Body of pancreas (tissue), 4 donors: ENCODE results near the gene PPAT. TPM values are rescaled to one million over a fixed set of nuclear protein-coding genes. Genes with fewer than 3 reads are reported as not detected.

Experiments
- ATAC-seq: fragments of 150-250 bp; one replicate; pipeline ENCODE4 v1.9.1; 2016
- DNase-seq, 4 donors: peaks; one replicate each; pipeline ENCODE4 v3.0.0-alpha.2; 2019
- H3K27ac ChIP-seq, 4 donors: fragments of 200-600 bp; sonication (generic); 1 replicate in 3 of 4; 2 replicates in 1 of 4; pipeline versions ENCODE4 v1.5.1 to v1.6.1; 2016 to 2019; ENCODE audit warnings: mild to moderate bottlenecking in 1 of 4, mixed read lengths in 1 of 4, moderate library complexity in 1 of 4
- H3K27me3 ChIP-seq, 2 donors: fragments of 200-600 bp; sonication (generic); one replicate each; pipeline ENCODE4 v1.6.0; 2016; ENCODE audit warnings: mild to moderate bottlenecking in 1 of 2
- H3K36me3 ChIP-seq, 2 donors: fragments of 200-600 bp; sonication (generic); replicated peaks in 1 of 2; 2 replicates each; pipeline ENCODE4 v1.5.1; 2016; ENCODE audit warnings: low read depth in 2 of 2; ENCODE audit not compliant: insufficient read depth in 1 of 2
- H3K4me1 ChIP-seq: fragments of 200-600 bp; sonication (generic); one replicate; pipeline ENCODE4 v1.6.0; 2016
- H3K4me3 ChIP-seq, 2 donors: fragments of 200-600 bp; sonication (generic); 1 replicate in 1 of 2; 2 replicates in 1 of 2; pipeline ENCODE4 v1.5.1; 2016 to 2019
- H3K9me3 ChIP-seq, 3 donors: fragments of 200-600 bp; sonication (generic); 1 replicate in 2 of 3; 2 replicates in 1 of 3; pipeline ENCODE4 v1.5.1; 2016
- CTCF ChIP-seq, 7 experiments: fragments of 450-650 bp in 4 of 7; fragments of 200-600 bp in 3 of 7; sonication (generic) in 3 of 7; IDR thresholded peaks; one replicate each; pipeline ENCODE4 v1.5.1; 2016 to 2019; ENCODE audit warnings: antibody characterized with exemption in 7 of 7
- POLR2A ChIP-seq, 3 donors: fragments of 450-650 bp; IDR thresholded peaks; one replicate each; pipeline ENCODE4 v1.6.1; 2016; ENCODE audit warnings: antibody characterized with exemption in 3 of 3, mild to moderate bottlenecking in 2 of 3
- WGBS, 2 donors: methylation state at CpG; one replicate each; pipeline ENCODE4 v1.1.5; 2017; 5-methylcytosine and 5-hydroxymethylcytosine counted together
- intact Hi-C: fragments of 100-400 bp; cut with DNase I; formaldehyde crosslinking; loops from one replicate; pipeline ENCODE4 v1.15.1; 2023
- total RNA-seq, 2 donors: library from RNA; depleted of rRNA; stranded (reverse); fragments of >200 nt; gene quantifications; one replicate each; pipeline ENCODE4 v1.1.0, GENCODE V29; 2016

Gene PPAT
- total RNA-seq, 2 donors from 2014 or later = 3.3 to 4.9 TPM

- 90 to 95% methylated on average over 8 of the region's 8 CpGs for WGBS, 2 donors
- Histone ChIP-seq H3K36me3 (no peaks in the 10 kb centered on the region), H3K9me3 (no peaks in the 10 kb centered on the region), H3K27ac (no peak overlapping the region), H3K4me3 (no peak overlapping the region), H3K4me1 (peaks cover 18% of the 10 kb centered on the region), H3K27me3 (no peaks in the 10 kb centered on the region)
- no peak for DNase-seq
- no peak for TF ChIP-seq POLR2A (IDR thresholded peaks at IDR 0.05)
- TF ChIP-seq CTCF (IDR thresholded peaks at IDR 0.05) = no peak
- intact Hi-C loops = no loop called here
- ATAC-seq = no peak
Observed at GRCh38 chr4:56391270-56391669, 44.1 kb downstream of the PPAT start.

GRCh38 chr4:56389558-56389957 is 45.9 kb downstream of the PPAT start:
- Histone ChIP-seq H3K27me3 (no peaks in the 10 kb centered on the region), H3K9me3 (no peaks in the 10 kb centered on the region), H3K27ac (no peak overlapping the region), H3K4me3 (no peak overlapping the region), H3K4me1 (peaks cover 22% of the 10 kb centered on the region), H3K36me3 (no peaks in the 10 kb centered on the region)
- DNase-seq (no peak), ATAC-seq (no peak)
- intact Hi-C loops = no loop called here
- 13 to 41% methylated on average over 1 of the region's 1 CpG for WGBS, 2 donors
- TF ChIP-seq POLR2A (IDR thresholded peaks at IDR 0.05) (no peak), CTCF (IDR thresholded peaks at IDR 0.05) (no peak)

GRCh38 chr4:56388306-56388705 is 47.1 kb downstream of the PPAT start:
- TF ChIP-seq CTCF (IDR thresholded peaks at IDR 0.05) (no peak), POLR2A (IDR thresholded peaks at IDR 0.05) (no peak)
- ATAC-seq (no peak), DNase-seq (no peak)
- Histone ChIP-seq H3K4me3 (peak overlapping the region in 1 of 2 donors; percentile 64), H3K4me1 (peaks cover 22% of the 10 kb centered on the region), H3K27me3 (no peaks in the 10 kb centered on the region), H3K27ac (peak overlapping the region in 2 of 4 donors; percentile 86 to 99), H3K36me3 (no peaks in the 10 kb centered on the region), H3K9me3 (no peaks in the 10 kb centered on the region)
- intact Hi-C loops = no loop called here
- WGBS, 2 donors = 18 to 21% methylated on average over 6 of the region's 6 CpGs

- intact Hi-C loops = no loop called here
- DNase-seq = peak; percentile 90 to 94 (median 94)
- 0% methylated on average over 21 to 57 of the region's 57 CpGs for WGBS, 2 donors
- Histone ChIP-seq H3K27ac (peak within 1 kb of the TSS; percentile 86 to 99 (median 94)), H3K36me3 (no peaks in the 10 kb centered on the region), H3K27me3 (no peaks in the 10 kb centered on the region), H3K9me3 (no peaks in the 10 kb centered on the region), H3K4me3 (peak within 1 kb of the TSS; percentile 35 to 64), H3K4me1 (peaks cover 22% of the 10 kb centered on the region)
- ATAC-seq = peak; percentile 97
- TF ChIP-seq CTCF (IDR thresholded peaks at IDR 0.05) (peak in 3 of 7 experiments; percentile 7 to 15 (median 8)), POLR2A (IDR thresholded peaks at IDR 0.05) (peak; percentile 57 to 92 (median 90))
Observed at GRCh38 chr4:56387023-56388001, 48.1 kb downstream of the PPAT start, which contains the start of gene AASDH. AASDH (minus strand) TSS chr4:56387491; CDS start chr4:56384299, 3,192 bp downstream.
